HG03103 (cell line): ENCODE measurements around the gene FSTL5.
"Not testable (repeated sequence)": the region's sequence is repeated elsewhere in the genome, so short reads cannot be mapped to it uniquely, and the experiment has no call there.

Experiments
- ATAC-seq: cut with Tn5 transposase; IDR thresholded peaks from one replicate; pipeline ENCODE4 v1.9.1; 2021; ENCODE audit warnings: low read depth; ENCODE audit not compliant: unreplicated experiment

FSTL5 gene

GRCh38 chr4:161760008-161760407 is 403.8 kb downstream of the FSTL5 start:
- no peak for ATAC-seq

- ATAC-seq, result not testable (repeated sequence)
Measured at GRCh38 chr4:161758412-161758811, 405.4 kb downstream of the FSTL5 start.

- ATAC-seq, result no peak
Measured at GRCh38 chr4:161728929-161729328, 434.9 kb downstream of the FSTL5 start.

GRCh38 chr4:161721947-161722346 is 441.9 kb downstream of the FSTL5 start:
- no peak for ATAC-seq

GRCh38 chr4:161717084-161717483 is 446.7 kb downstream of the FSTL5 start:
- no peak for ATAC-seq

- ATAC-seq, result no peak
Measured at GRCh38 chr4:161714931-161715330, 448.9 kb downstream of the FSTL5 start.

- no peak for ATAC-seq
Measured at GRCh38 chr4:161714022-161714751, 449.6 kb downstream of the FSTL5 start.

GRCh38 chr4:161704653-161705052 is 459.1 kb downstream of the FSTL5 start:
- no peak for ATAC-seq

- no peak for ATAC-seq
Measured at GRCh38 chr4:161704040-161704439, 459.8 kb downstream of the FSTL5 start.

- no peak for ATAC-seq
Measured at GRCh38 chr4:161702287-161702686, 461.5 kb downstream of the FSTL5 start.

GRCh38 chr4:161696944-161697343 is 466.9 kb downstream of the FSTL5 start:
- ATAC-seq, result no peak

GRCh38 chr4:161680146-161680545 is 483.7 kb downstream of the FSTL5 start:
- ATAC-seq, result no peak

GRCh38 chr4:161664740-161665139 is 499.1 kb downstream of the FSTL5 start:
- no peak for ATAC-seq

- no peak for ATAC-seq
Measured at GRCh38 chr4:161663844-161664243, 500.0 kb downstream of the FSTL5 start.

GRCh38 chr4:161658676-161659075 is 505.1 kb downstream of the FSTL5 start:
- no peak for ATAC-seq

GRCh38 chr4:161657616-161658015 is 506.2 kb downstream of the FSTL5 start:
- ATAC-seq, result no peak

GRCh38 chr4:161656594-161656993 is 507.2 kb downstream of the FSTL5 start:
- ATAC-seq, result no peak

GRCh38 chr4:161655148-161655547 is 508.7 kb downstream of the FSTL5 start:
- ATAC-seq, result no peak

- no peak for ATAC-seq
Measured at GRCh38 chr4:161653697-161654096, 510.1 kb downstream of the FSTL5 start.

- ATAC-seq, result no peak
Measured at GRCh38 chr4:161651586-161651985, 512.2 kb downstream of the FSTL5 start.

- no peak for ATAC-seq
Measured at GRCh38 chr4:161650812-161651211, 513.0 kb downstream of the FSTL5 start.

GRCh38 chr4:161647757-161648156 is 516.0 kb downstream of the FSTL5 start:
- no peak for ATAC-seq

- ATAC-seq, result no peak
Measured at GRCh38 chr4:161642708-161643107, 521.1 kb downstream of the FSTL5 start.
